Vagina (tissue), 2 donors: ENCODE data around the gene DMRTC2. TPM values are rescaled to one million over a fixed set of nuclear protein-coding genes. Genes with fewer than 3 reads are reported as not detected.

ENCODE experiments used
- DNase-seq, 2 donors: peaks; one replicate each; pipeline ENCODE4 v3.0.0-alpha.2; 2017; ENCODE audit errors: extremely low spot score in 2 of 2
- H3K27ac ChIP-seq: fragments of 200-600 bp; sonication (generic); one replicate; pipeline ENCODE4 v1.5.1; 2019
- H3K27me3 ChIP-seq: fragments of 200-600 bp; sonication (generic); one replicate; pipeline ENCODE4 v1.5.1; 2019
- H3K36me3 ChIP-seq, 2 donors: fragments of 200-600 bp; sonication (generic); one replicate each; pipeline ENCODE4 v1.5.1; 2017 to 2019
- H3K4me1 ChIP-seq: fragments of 200-600 bp; sonication (generic); one replicate; pipeline ENCODE4 v1.5.1; 2019
- H3K4me3 ChIP-seq, 2 donors: fragments of 200-600 bp; sonication (generic); 1 replicate in 1 of 2; 2 replicates in 1 of 2; pipeline ENCODE4 v1.5.1; 2016 to 2019
- H3K9me3 ChIP-seq: fragments of 200-600 bp; sonication (generic); one replicate; pipeline ENCODE4 v1.5.1; 2019
- CTCF ChIP-seq, 3 experiments: fragments of 450-650 bp in 2 of 3; fragments of 200-600 bp in 1 of 3; sonication (generic) in 1 of 3; IDR thresholded peaks; one replicate each; pipeline ENCODE4 v1.5.1; 2017 to 2019; ENCODE audit warnings: antibody characterized with exemption in 3 of 3, mild to moderate bottlenecking in 2 of 3, moderate library complexity in 2 of 3
- POLR2A ChIP-seq, 2 donors: fragments of 450-650 bp; IDR thresholded peaks; one replicate each; pipeline ENCODE4 v1.6.1; 2017; ENCODE audit warnings: antibody characterized with exemption in 2 of 2, mild to moderate bottlenecking in 2 of 2, moderate library complexity in 2 of 2
- POLR2AphosphoS5 ChIP-seq, 2 donors: sonication (generic); formaldehyde crosslinking; IDR thresholded peaks; one replicate each; pipeline ENCODE4 v1.9.0; 2017; ENCODE audit warnings: antibody characterized with exemption in 2 of 2, mild to moderate bottlenecking in 2 of 2, low read depth in 1 of 2; ENCODE audit not compliant: insufficient read depth in 1 of 2
- intact Hi-C: fragments of 100-400 bp; cut with DNase I; formaldehyde crosslinking; loops from one replicate; pipeline ENCODE4 v1.15.1; 2023
- total RNA-seq: library from RNA; depleted of rRNA; stranded (reverse); fragments of >200 nt; gene quantifications from one replicate; pipeline ENCODE4 v1.2.3, GENCODE V29; 2016

Gene DMRTC2
- total RNA-seq, 1 donor from 2014 or later: not detected

- Histone ChIP-seq H3K4me3 (no peak overlapping the region), H3K27me3 (no peaks in the 10 kb centered on the region), H3K4me1 (no peaks in the 10 kb centered on the region), H3K9me3 (no peaks in the 10 kb centered on the region), H3K36me3 (no peaks in the 10 kb centered on the region), H3K27ac (no peak overlapping the region)
- no peak for DNase-seq
- intact Hi-C loops: no loop called here
- TF ChIP-seq POLR2A (IDR thresholded peaks at IDR 0.05) (no peak), POLR2AphosphoS5 (IDR thresholded peaks at IDR 0.05; ENCODE audit: insufficient read depth in 1 of 2, low read depth in 1 of 2) (no peak), CTCF (IDR thresholded peaks at IDR 0.05) (no peak)
Measured at GRCh38 chr19:41850381-41850780, 5.5 kb downstream of the DMRTC2 start.

- Histone ChIP-seq H3K4me1 (no peaks in the 10 kb centered on the region), H3K36me3 (no peaks in the 10 kb centered on the region), H3K9me3 (no peaks in the 10 kb centered on the region), H3K27me3 (no peaks in the 10 kb centered on the region), H3K27ac (no peak overlapping the region), H3K4me3 (no peak overlapping the region)
- TF ChIP-seq POLR2AphosphoS5 (IDR thresholded peaks at IDR 0.05; ENCODE audit: insufficient read depth in 1 of 2, low read depth in 1 of 2): no peak
- no peak for TF ChIP-seq CTCF (IDR thresholded peaks at IDR 0.05)
- no peak for TF ChIP-seq POLR2A (IDR thresholded peaks at IDR 0.05)
- intact Hi-C loops: no loop called here
- DNase-seq: no peak
Measured at GRCh38 chr19:41851456-41851855, 6.6 kb downstream of the DMRTC2 start.

- H3K27ac ChIP-seq: no peak overlapping the region
- intact Hi-C loops: no loop called here
- H3K27me3 ChIP-seq: no peaks in the 10 kb centered on the region
- H3K4me3 ChIP-seq: no peak overlapping the region
- DNase-seq: no peak
- no peaks in the 10 kb centered on the region for H3K36me3 ChIP-seq
- H3K4me1 ChIP-seq: no peaks in the 10 kb centered on the region
- TF ChIP-seq POLR2AphosphoS5 (IDR thresholded peaks at IDR 0.05; ENCODE audit: insufficient read depth in 1 of 2, low read depth in 1 of 2) (no peak), POLR2A (IDR thresholded peaks at IDR 0.05) (no peak), CTCF (IDR thresholded peaks at IDR 0.05) (no peak)
- H3K9me3 ChIP-seq: no peaks in the 10 kb centered on the region
Measured at GRCh38 chr19:41853344-41853743, 8.5 kb downstream of the DMRTC2 start.

- DNase-seq: no peak
- Histone ChIP-seq H3K27ac (no peak overlapping the region), H3K36me3 (no peaks in the 10 kb centered on the region), H3K27me3 (no peaks in the 10 kb centered on the region), H3K9me3 (no peaks in the 10 kb centered on the region), H3K4me3 (no peak overlapping the region), H3K4me1 (no peaks in the 10 kb centered on the region)
- intact Hi-C loops: no loop called here
- TF ChIP-seq POLR2AphosphoS5 (IDR thresholded peaks at IDR 0.05; ENCODE audit: insufficient read depth in 1 of 2, low read depth in 1 of 2) (no peak), POLR2A (IDR thresholded peaks at IDR 0.05) (no peak), CTCF (IDR thresholded peaks at IDR 0.05) (no peak)
Measured at GRCh38 chr19:41853768-41854167, 8.9 kb downstream of the DMRTC2 start.

- no peaks in the 10 kb centered on the region for H3K9me3 ChIP-seq
- H3K4me3 ChIP-seq: peak overlapping the region; percentile 94 to 95
Measured at GRCh38 chr19:41859213-41859617, 14.4 kb downstream of the DMRTC2 start.

More at GRCh38 chr19:41859213-41859617, 14.4 kb downstream of the DMRTC2 start:
- Histone ChIP-seq H3K27ac (no peak overlapping the region), H3K36me3 (peaks cover 0 to 22% of the 10 kb centered on the region in 2 donors), H3K4me1 (peaks cover 35% of the 10 kb centered on the region), H3K27me3 (no peaks in the 10 kb centered on the region)
- intact Hi-C loops: no loop called here
- TF ChIP-seq CTCF (IDR thresholded peaks at IDR 0.05): no peak
- no peak for TF ChIP-seq POLR2AphosphoS5 (IDR thresholded peaks at IDR 0.05; ENCODE audit: insufficient read depth in 1 of 2, low read depth in 1 of 2)
- TF ChIP-seq POLR2A (IDR thresholded peaks at IDR 0.05): no peak
- no peak for DNase-seq
